Limb (tissue), 2 donors: ENCODE data around the gene CAVIN2.
"Not testable (repeated sequence)": the region's sequence is repeated elsewhere in the genome, so short reads cannot be mapped to it uniquely, and the experiment has no call there.

Experiments
- DNase-seq, 2 donors: peaks; one replicate each; pipeline ENCODE4 v3.0.0-alpha.2; 2016; ENCODE audit errors: extremely low spot score in 2 of 2

The CAVIN2 gene

GRCh38 chr2:191800874-191801273, 46.0 kb downstream of the CAVIN2 start:
- no peak for DNase-seq

- DNase-seq = no peak
Observed at GRCh38 chr2:191799526-191799925, 47.4 kb downstream of the CAVIN2 start.

- no peak for DNase-seq
Observed at GRCh38 chr2:191797942-191798876, 48.7 kb downstream of the CAVIN2 start.

GRCh38 chr2:191797500-191797899, 49.4 kb downstream of the CAVIN2 start:
- DNase-seq = no peak

GRCh38 chr2:191795715-191796114, 51.2 kb downstream of the CAVIN2 start:
- DNase-seq = no peak

- DNase-seq = no peak
Observed at GRCh38 chr2:191791953-191792560, 54.8 kb downstream of the CAVIN2 start.

- no peak for DNase-seq
Observed at GRCh38 chr2:191790737-191791136, 56.2 kb downstream of the CAVIN2 start.

- DNase-seq = no peak
Observed at GRCh38 chr2:191789796-191790195, 57.1 kb downstream of the CAVIN2 start.

- DNase-seq = no peak
Observed at GRCh38 chr2:191786694-191787093, 60.2 kb downstream of the CAVIN2 start.

- not testable (repeated sequence) for DNase-seq
Observed at GRCh38 chr2:191785651-191786050, 61.2 kb downstream of the CAVIN2 start.
